Ascending aorta (tissue), 2 donors: ENCODE results near the gene GPN3. TPM values are rescaled to one million over a fixed set of nuclear protein-coding genes. Genes with fewer than 3 reads are reported as not detected.
"Not testable (repeated sequence)": the region's sequence is repeated elsewhere in the genome, so short reads cannot be mapped to it uniquely, and the experiment has no call there.

Experiments used
- DNase-seq, 2 donors: peaks; one replicate each; pipeline ENCODE4 v3.0.0-alpha.2; 2019; ENCODE audit warnings: low spot score in 2 of 2
- H3K27ac ChIP-seq, 2 donors: fragments of 200-600 bp; sonication (generic); one replicate each; pipeline ENCODE4 v1.5.1; 2016 to 2017; ENCODE audit warnings: mild to moderate bottlenecking in 1 of 2
- H3K27me3 ChIP-seq: fragments of 200-600 bp; sonication (generic); one replicate; pipeline ENCODE4 v1.5.1; 2017
- H3K36me3 ChIP-seq, 2 donors: fragments of 200-600 bp; sonication (generic); one replicate each; pipeline ENCODE4 v1.5.1; 2016
- H3K4me1 ChIP-seq, 2 donors: fragments of 200-600 bp; sonication (generic); one replicate each; pipeline ENCODE4 v1.5.1; 2016 to 2017; ENCODE audit warnings: mild to moderate bottlenecking in 1 of 2
- H3K4me3 ChIP-seq, 2 donors: fragments of 200-600 bp; sonication (generic); one replicate each; pipeline ENCODE4 v1.5.1; 2016 to 2017; ENCODE audit warnings: mild to moderate bottlenecking in 1 of 2
- H3K9me3 ChIP-seq, 2 donors: fragments of 200-600 bp; sonication (generic); one replicate each; pipeline ENCODE4 v1.5.1; 2016
- intact Hi-C: fragments of 100-400 bp; cut with DNase I; formaldehyde crosslinking; loops from one replicate; pipeline ENCODE4 v1.15.1; 2023
- total RNA-seq: library from RNA; depleted of rRNA; stranded (reverse); fragments of >200 nt; gene quantifications from one replicate; pipeline ENCODE4 v1.1.0, GENCODE V29; 2016
- TF ChIP-seq, protein P1 (sequence below), 3 experiments: fragments of 200-600 bp in 2 of 3; fragments of 450-650 bp in 1 of 3; sonication (generic) in 2 of 3; IDR thresholded peaks; one replicate each; pipeline ENCODE4 v1.5.1; 2016 to 2019; ENCODE audit warnings: antibody characterized with exemption in 3 of 3, mild to moderate bottlenecking in 1 of 3, moderate library complexity in 1 of 3

Gene GPN3
- total RNA-seq, 1 donor from 2014 or later, result 5.6 TPM

DNA sequence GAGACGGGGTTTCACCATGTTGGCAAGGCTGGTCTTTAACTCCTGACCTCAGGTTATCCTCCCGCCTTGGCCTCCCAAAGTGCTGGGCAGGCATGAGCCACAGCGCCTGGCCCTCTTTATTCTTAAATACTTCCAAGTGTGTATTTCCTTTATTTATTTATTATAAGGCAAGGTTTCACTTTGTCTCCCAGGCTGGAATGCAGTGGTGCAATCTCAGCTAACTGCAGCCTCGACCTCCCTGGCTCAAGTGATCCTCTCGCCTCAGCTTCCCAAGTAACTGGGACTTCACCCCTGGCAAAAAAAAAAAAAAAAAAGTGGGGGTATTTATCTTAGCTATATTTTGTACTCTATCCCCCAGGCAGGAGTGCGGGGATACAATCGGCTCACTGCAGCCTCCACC lies 7.4 kb upstream of the GPN3 start:
- H3K4me3 ChIP-seq, result no peak overlapping the region
- DNase-seq, result no peak
- no peaks in the 10 kb centered on the region for H3K27me3 ChIP-seq
- no peaks in the 10 kb centered on the region for H3K9me3 ChIP-seq
- intact Hi-C loops, result no loop called here
- no peak overlapping the region for H3K27ac ChIP-seq
- H3K4me1 ChIP-seq, result no peaks in the 10 kb centered on the region
- H3K36me3 ChIP-seq, result peaks cover under 1 to 3% of the 10 kb centered on the region in 2 donors
- TF ChIP-seq, protein P1, sequence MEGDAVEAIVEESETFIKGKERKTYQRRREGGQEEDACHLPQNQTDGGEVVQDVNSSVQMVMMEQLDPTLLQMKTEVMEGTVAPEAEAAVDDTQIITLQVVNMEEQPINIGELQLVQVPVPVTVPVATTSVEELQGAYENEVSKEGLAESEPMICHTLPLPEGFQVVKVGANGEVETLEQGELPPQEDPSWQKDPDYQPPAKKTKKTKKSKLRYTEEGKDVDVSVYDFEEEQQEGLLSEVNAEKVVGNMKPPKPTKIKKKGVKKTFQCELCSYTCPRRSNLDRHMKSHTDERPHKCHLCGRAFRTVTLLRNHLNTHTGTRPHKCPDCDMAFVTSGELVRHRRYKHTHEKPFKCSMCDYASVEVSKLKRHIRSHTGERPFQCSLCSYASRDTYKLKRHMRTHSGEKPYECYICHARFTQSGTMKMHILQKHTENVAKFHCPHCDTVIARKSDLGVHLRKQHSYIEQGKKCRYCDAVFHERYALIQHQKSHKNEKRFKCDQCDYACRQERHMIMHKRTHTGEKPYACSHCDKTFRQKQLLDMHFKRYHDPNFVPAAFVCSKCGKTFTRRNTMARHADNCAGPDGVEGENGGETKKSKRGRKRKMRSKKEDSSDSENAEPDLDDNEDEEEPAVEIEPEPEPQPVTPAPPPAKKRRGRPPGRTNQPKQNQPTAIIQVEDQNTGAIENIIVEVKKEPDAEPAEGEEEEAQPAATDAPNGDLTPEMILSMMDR (IDR thresholded peaks at IDR 0.05), result no peak

DNA sequence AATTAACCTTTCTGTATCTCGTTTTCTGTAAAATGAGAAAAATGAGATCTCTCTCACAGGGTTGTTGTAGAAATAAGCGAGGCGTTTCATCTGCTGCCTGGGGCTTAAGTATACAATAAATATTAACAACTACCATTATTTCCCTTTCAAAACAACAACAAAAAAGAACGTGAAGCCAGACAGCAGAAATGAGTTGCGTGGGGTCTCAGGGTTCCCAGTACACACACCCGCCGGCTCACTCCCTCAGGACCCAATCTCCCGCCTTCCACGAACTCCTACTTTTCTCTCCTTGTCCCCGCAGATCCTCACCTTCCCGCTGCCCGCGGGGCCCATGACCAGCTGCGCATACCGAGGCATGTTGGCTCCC lies 227 bp downstream of the GPN3 start:
- H3K4me1 ChIP-seq, result peaks cover 6 to 17% of the 10 kb centered on the region in 2 donors
- H3K4me3 ChIP-seq, result peak overlapping the region; percentile 73 to 84
- peak overlapping the region; percentile 88 to 92 for H3K27ac ChIP-seq
- H3K36me3 ChIP-seq, result peaks cover 7 to 11% of the 10 kb centered on the region in 2 donors
- DNase-seq, result no peak
- intact Hi-C loops, result loop anchor here (1.0 to 5.0 kb wide), 5 partner anchors 18 to 419 kb away; partner anchors contain the start of genes ANAPC7, ARPC3, PPTC7 and RAD9B
- TF ChIP-seq, protein P1 (IDR thresholded peaks at IDR 0.05), result no peak
- H3K27me3 ChIP-seq, result no peaks in the 10 kb centered on the region
- no peaks in the 10 kb centered on the region for H3K9me3 ChIP-seq

DNA sequence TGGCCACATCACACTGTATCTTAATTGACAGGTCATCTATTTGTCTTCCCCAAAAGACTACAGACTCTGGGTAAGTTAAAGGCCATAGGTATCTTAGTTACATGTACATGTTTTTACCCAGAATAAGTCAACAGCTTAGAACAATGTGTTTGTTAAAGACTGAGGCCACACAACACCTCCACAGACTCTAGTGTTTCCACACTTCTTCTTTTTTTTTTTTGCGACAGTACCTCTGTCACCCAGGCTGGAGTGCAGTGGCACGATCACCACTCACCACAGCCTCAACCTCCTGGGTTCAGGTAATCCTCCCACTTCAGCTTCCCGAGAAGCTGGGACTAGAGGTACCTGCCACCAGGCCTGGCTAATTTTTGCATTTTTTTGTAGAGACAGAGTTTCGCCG lies 1.3 kb downstream of the GPN3 start:
- intact Hi-C loops, result loop anchor here (5.0 kb wide), 1 partner anchor 421 kb away; no protein-coding TSS in a partner anchor
- Histone ChIP-seq H3K27me3 (no peaks in the 10 kb centered on the region), H3K27ac (no peak overlapping the region), H3K4me1 (peaks cover 6 to 17% of the 10 kb centered on the region in 2 donors), H3K36me3 (peaks cover 9 to 13% of the 10 kb centered on the region in 2 donors), H3K9me3 (no peaks in the 10 kb centered on the region), H3K4me3 (peak overlapping the region in 1 of 2 donors; percentile 73)
- TF ChIP-seq, protein P1 (IDR thresholded peaks at IDR 0.05), result no peak
- no peak for DNase-seq

DNA sequence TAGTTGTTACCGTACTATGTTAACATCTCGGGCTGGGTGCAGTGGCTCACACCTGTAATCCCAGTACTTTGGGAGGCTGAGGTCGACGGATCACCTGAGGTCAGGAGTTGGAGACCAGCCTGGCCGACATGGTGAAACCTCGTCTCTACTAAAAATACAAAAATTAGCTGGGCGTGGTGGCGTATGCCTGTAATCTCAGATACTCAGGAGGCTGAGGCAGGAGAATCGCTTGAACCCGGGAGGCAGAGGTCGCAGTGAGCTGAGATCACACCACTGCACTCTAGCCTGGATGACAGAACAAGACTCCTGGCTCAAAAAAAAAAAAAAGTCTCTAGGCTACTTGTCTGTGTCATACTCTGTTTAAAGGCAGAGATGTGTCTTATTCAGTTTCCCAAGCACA lies 2.3 kb downstream of the GPN3 start:
- Histone ChIP-seq H3K4me1 (peaks cover 6 to 17% of the 10 kb centered on the region in 2 donors), H3K36me3 (peaks cover 9 to 17% of the 10 kb centered on the region in 2 donors)
- not testable (repeated sequence) for H3K27me3 ChIP-seq, H3K9me3 ChIP-seq, DNase-seq, H3K4me3 ChIP-seq, H3K27ac ChIP-seq
- intact Hi-C loops, result loop anchor here (5.0 kb wide), 1 partner anchor 422 kb away; no protein-coding TSS in a partner anchor

DNA sequence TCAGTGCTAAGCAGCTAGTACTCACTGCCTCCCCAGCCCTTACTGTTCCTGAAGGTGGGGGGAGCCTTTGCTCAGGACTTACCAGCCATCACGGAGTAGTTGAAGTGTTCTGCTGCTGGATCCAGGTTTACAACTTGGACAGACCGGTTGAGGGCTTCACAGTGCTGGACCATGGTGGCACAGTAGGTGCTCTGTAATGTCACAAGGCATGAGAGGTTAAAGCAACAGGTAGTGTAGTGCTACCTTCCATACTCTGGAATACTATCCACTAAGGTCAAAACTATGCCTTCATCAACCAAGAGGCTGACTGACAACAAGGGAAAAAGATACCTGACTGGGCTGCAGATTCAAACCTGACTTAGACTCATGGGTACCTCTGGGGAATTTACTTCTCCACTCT lies 3.0 kb downstream of the GPN3 start:
- Histone ChIP-seq H3K27me3 (no peaks in the 10 kb centered on the region), H3K4me3 (no peak overlapping the region), H3K36me3 (peaks cover 9 to 25% of the 10 kb centered on the region in 2 donors), H3K27ac (no peak overlapping the region), H3K4me1 (peaks cover 6 to 17% of the 10 kb centered on the region in 2 donors), H3K9me3 (no peaks in the 10 kb centered on the region)
- intact Hi-C loops, result loop anchor here (5.0 kb wide), 1 partner anchor 422 kb away; no protein-coding TSS in a partner anchor
- TF ChIP-seq, protein P1 (IDR thresholded peaks at IDR 0.05), result no peak
- DNase-seq, result no peak

DNA sequence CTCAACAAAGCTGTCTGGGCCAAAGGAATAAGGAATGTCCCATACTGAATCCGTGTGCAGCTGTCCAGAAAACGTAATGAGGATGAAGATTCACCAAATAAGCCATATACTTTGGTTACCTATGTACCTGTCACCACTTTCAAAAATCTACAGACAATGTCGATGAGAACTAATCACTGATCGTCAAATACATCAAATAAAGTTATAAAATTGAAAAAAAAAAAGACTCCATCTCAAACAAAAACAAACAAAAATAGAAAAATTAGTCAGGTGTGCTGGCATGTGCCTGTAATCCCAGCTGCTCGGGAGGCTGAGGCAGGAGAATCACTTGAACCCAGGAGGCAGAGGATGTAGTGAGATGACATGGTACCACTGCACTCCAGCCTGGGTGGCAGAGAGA lies 6.9 kb downstream of the GPN3 start:
- H3K27me3 ChIP-seq, intact Hi-C loops, H3K27ac ChIP-seq, H3K4me1 ChIP-seq, DNase-seq, H3K9me3 ChIP-seq, H3K4me3 ChIP-seq: not testable (repeated sequence)
- H3K36me3 ChIP-seq, result peaks cover 23 to 56% of the 10 kb centered on the region in 2 donors

DNA sequence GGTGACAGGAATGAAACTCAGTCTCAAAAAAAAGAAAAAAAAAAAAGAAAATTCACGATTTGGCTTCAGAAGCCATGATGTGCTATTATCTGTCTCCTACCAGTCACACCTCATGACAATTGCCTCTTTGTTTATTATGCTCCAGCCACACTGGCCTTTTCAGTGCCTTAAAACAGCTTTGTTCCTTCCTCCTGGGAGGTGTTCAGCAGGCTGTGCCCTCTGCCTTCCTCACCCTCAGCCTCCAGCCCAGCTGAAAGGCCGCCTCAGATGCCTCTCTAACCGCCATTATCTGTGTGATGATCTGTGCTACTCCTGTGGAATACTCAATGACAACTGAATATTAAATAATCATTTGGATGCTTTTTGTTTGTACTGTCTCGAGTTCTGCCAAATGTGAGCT lies 9.3 kb downstream of the GPN3 start:
- no peaks in the 10 kb centered on the region for H3K9me3 ChIP-seq
- no peak overlapping the region for H3K27ac ChIP-seq
- intact Hi-C loops, result no loop called here
- TF ChIP-seq, protein P1 (IDR thresholded peaks at IDR 0.05), result no peak
- H3K36me3 ChIP-seq, result peaks cover 30 to 65% of the 10 kb centered on the region in 2 donors
- no peaks in the 10 kb centered on the region for H3K4me1 ChIP-seq
- H3K27me3 ChIP-seq, result no peaks in the 10 kb centered on the region
- no peak overlapping the region for H3K4me3 ChIP-seq
- no peak for DNase-seq
